Prostate gland (tissue), 2 donors: Measurements from ENCODE around the gene CEACAM21.

Experiments
- POLR2A ChIP-seq: fragments of 450-650 bp; IDR thresholded peaks from one replicate; pipeline ENCODE4 v1.6.1; 2016; ENCODE audit warnings: antibody characterized with exemption, mild to moderate bottlenecking
- POLR2AphosphoS5 ChIP-seq: sonication (generic); formaldehyde crosslinking; IDR thresholded peaks from one replicate; pipeline ENCODE4 v1.6.1; 2017; ENCODE audit warnings: antibody characterized with exemption
- TF ChIP-seq, protein P1 (sequence below), 4 experiments: fragments of 200-600 bp in 2 of 4; fragments of 450-650 bp in 2 of 4; sonication (generic) in 2 of 4; IDR thresholded peaks; 1 replicate in 3 of 4; 2 replicates in 1 of 4; pipeline ENCODE4 v1.5.1; 2016 to 2019; ENCODE audit warnings: antibody characterized with exemption in 4 of 4, mild to moderate bottlenecking in 2 of 4, moderate library complexity in 2 of 4

GRCh38 chr19:41621226-41621625, 45.3 kb downstream of the CEACAM21 start:
- TF ChIP-seq, protein P1, sequence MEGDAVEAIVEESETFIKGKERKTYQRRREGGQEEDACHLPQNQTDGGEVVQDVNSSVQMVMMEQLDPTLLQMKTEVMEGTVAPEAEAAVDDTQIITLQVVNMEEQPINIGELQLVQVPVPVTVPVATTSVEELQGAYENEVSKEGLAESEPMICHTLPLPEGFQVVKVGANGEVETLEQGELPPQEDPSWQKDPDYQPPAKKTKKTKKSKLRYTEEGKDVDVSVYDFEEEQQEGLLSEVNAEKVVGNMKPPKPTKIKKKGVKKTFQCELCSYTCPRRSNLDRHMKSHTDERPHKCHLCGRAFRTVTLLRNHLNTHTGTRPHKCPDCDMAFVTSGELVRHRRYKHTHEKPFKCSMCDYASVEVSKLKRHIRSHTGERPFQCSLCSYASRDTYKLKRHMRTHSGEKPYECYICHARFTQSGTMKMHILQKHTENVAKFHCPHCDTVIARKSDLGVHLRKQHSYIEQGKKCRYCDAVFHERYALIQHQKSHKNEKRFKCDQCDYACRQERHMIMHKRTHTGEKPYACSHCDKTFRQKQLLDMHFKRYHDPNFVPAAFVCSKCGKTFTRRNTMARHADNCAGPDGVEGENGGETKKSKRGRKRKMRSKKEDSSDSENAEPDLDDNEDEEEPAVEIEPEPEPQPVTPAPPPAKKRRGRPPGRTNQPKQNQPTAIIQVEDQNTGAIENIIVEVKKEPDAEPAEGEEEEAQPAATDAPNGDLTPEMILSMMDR (IDR thresholded peaks at IDR 0.05) = no peak
- TF ChIP-seq POLR2AphosphoS5 (no peak), POLR2A (no peak)
